Sciatic nerve (tissue), 2 donors: ENCODE results near the gene CDIPT. TPM values are rescaled to one million over a fixed set of nuclear protein-coding genes. Genes with fewer than 3 reads are reported as not detected.
"Not testable (repeated sequence)": the region's sequence is repeated elsewhere in the genome, so short reads cannot be mapped to it uniquely, and the experiment has no call there.

Source experiments
- ATAC-seq: fragments of 200-7000 bp; cut with Tn5 transposase; one replicate; pipeline ENCODE4 v1.9.1; 2020; ENCODE audit warnings: mild to moderate bottlenecking, moderate library complexity
- DNase-seq: peaks from one replicate; pipeline ENCODE4 v3.0.0-alpha.2; 2020; ENCODE audit warnings: low spot score
- intact Hi-C: fragments of 100-400 bp; cut with DNase I; formaldehyde crosslinking; loops from one replicate; pipeline ENCODE4 v1.14.2; 2022
- total RNA-seq: library from RNA; stranded (reverse); fragmentation: NEBNext Ultra II Directional; extraction: Animal tissue kit (Norgen Biotek cat#: 25700); gene quantifications from one replicate; pipeline ENCODE4 v1.2.1, GENCODE V29; 2021
- donor health status: DM: no; HTN: no; CAD: no.
- donor health status: DM: no; HTN: no; CAD: no.

Gene CDIPT
- total RNA-seq, result 58.4 TPM

DNA sequence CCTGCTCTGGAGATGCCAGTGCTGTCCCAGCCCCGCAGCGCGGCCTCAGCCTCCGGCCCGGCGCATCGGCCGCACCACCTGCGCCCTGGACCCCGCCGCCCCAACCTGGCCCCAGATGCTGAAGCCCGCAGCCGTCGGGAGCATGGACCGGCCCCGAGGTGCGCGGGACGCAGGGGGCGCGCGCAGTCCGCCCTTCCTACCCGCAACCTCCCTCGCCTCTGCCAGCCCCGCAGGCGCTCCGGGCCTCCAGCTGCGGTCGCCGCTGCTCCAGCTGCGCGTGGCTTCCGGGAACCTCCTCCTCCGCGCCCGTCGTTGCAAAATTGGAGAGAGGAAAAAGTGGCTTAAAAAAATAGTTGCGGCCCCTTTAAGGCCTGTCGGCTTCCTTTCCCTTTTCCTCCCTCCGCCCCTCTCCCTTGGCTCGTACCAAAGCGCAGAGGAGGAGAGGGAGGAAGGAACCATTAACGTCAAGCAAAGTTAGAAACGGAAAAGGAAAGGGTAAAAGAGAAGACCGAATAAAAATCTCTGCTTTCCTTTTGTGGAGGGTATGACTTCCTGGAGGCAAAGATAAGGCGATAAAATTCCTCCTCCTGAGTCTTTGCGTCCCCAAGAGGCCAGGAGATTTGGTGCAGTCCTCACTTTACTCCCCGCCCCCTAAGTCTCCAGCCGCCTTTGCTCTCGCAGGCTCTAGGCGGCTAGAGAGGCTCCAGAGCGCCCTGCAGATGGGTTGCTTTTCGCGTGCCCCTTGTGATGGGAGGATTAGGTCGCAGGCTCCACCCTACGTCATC lies at the start of gene CDIPT:
Gene CDIPT, minus strand, starts transcription at position 343 of the 785 bp plus-strand sequence. CDS start 369 bp downstream, outside the sequence.
- intact Hi-C loops, result no loop called here
- ATAC-seq, result peak; percentile 99
- DNase-seq, result peak; percentile 93

GRCh38 chr16:29912087-29912486 lies 49.1 kb upstream of the CDIPT start:
- ATAC-seq (no peak), DNase-seq (no peak)
- intact Hi-C loops, result no loop called here

DNA sequence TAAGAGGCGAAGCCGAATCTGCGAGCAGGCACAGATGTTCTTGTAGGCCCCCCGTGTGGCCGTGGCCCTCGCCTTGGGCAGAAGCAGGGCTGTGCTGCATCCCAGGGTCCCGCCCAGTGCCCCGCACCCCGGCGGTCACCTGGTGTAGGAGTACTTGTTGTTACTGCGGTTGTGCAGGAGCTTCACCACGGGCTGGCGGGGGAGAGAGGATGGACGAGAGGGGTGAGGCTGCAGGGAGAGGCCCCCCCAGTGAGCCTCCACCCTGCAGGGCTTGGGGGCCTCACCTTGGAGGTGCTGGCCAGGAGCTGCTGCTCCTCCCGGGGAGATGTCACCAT lies 48.6 kb upstream of the CDIPT start:
- intact Hi-C loops, result no loop called here
- ATAC-seq, result no peak
- DNase-seq, result no peak

DNA sequence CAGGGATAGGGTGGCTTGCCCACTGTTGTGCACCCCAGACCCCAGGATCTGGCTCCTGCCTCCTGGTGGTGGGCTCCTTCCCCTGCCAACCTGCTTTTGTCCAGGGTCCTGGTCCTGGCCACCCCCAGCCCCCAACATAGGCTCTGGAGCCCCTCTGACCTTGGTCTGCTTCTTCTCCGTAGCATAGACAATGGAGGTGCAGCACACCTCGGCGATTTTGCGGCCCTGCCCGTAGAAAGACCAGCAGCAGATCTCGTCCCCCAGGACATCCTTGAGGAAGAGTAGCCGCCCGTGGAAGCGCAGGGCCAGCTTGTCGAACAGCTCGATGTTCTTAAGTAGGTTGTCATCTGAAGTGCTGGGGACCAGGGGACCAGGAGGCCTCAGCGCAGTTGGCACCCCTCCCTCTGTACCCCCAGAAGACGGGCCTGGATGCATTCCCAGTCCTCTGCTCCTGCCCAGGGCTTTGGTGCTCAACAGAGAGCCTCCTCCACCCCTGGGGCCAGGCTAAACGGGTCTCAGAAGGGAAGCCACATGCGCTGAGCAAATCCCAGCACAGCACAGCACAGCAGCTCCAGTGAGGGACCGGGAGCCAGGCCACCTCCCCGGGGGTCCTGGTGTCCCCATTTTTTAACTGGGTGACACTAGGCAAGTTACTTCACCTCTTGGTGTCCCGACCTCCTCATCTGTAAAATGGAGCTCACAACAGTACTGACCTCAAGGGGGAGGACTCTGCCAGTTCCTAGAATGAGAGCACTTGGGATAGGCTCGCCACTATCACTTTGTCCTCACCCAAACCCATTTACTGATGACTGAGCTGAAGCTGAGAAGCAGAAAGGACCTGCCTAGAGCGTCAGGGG lies 48.0 kb upstream of the CDIPT start:
- ATAC-seq (no peak), DNase-seq (no peak)
- intact Hi-C loops, result no loop called here

DNA sequence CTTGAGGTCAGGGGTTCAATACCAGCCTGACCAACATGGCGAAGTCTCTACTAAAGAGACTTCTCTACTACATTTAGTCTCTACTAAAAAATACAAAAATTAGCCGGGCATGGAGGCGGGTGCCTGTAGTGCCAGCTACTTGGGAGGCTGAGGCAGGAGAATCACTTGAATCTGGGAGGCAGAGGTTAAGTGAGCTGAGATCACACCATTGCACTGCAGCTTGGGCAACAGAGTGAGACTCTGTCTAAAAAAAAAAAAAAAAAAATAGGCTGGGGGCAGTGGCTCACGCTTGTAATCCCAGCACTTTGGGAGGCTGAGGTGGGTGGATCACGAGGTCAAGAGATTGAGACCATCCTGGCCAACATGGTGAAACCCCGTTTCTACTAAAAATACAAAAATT lies 46.8 kb upstream of the CDIPT start:
- not testable (repeated sequence) for DNase-seq, ATAC-seq
- intact Hi-C loops, result loop anchor here (10.0 kb wide), 1 partner anchor 55 kb away; no protein-coding TSS in a partner anchor

GRCh38 chr16:29909391-29909790 lies 46.4 kb upstream of the CDIPT start:
- ATAC-seq (no peak), DNase-seq (no peak)
- intact Hi-C loops, result loop anchor here (10.0 kb wide), 1 partner anchor 55 kb away; no protein-coding TSS in a partner anchor

DNA sequence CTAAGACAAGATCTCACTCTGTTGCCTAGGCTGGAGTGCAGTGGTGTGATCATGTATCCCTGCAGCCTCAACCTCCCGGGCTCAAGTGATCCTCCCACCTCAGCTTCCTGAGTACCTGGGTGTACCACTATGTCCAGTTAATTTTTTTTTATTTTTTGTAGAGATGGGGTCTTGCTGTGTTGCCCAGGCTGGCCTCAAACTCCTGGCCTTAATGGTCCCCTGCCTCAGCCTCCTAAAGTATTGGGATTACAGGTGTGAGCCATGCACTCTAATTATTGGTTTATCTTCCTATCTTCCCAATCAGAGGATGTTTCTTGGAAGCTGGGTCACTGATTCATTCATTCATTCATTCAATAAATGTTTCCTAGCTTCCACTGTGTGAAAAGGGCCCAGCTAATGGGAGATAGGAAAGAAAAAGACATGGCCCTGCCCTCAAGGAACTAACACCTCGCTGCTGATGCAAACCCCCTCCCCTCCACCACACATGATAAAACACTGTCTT lies 45.7 kb upstream of the CDIPT start:
- intact Hi-C loops, result loop anchor here (10.0 kb wide), 1 partner anchor 54 kb away; no protein-coding TSS in a partner anchor
- DNase-seq (no peak), ATAC-seq (no peak)

- ATAC-seq (no peak), DNase-seq (no peak)
- intact Hi-C loops, result loop anchor here (10.0 kb wide), 1 partner anchor 53 kb away; no protein-coding TSS in a partner anchor
Observed at GRCh38 chr16:29907973-29908372, 44.9 kb upstream of the CDIPT start.

DNA sequence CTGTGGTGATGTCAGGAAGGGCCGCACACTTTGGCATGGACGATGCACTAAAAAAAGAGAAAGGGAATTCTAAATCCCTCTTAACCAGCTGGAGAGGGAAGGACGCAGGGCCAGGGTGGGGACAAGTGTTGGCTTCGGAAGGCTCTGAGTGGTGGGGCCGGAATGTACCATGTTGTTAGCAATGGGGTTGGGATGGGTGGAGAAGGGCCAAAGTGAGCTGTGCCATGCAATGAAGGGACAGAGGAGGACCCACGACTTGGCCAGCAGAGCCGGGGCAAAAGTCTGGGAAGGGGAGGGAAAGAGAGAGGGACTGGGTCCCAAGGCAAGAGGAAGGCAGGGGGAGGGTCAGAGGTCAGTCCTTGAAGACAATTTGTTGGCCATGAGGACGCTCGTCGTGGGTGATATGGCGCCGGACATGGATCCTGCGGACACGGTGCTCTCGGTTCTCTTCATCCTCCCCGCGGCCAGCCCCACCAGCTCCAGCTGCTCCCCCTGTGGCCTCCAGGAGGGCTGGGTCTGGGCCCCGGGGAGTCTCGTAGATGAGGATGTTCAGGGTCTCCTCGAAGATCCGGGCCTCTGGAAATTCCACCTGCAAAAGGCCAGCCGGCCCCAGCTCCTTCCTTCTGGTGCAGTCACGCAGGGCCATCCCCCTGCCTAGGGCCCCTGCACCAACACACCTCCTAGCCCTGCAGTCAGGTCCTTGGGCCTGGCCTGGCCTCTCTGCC lies 43.7 kb upstream of the CDIPT start:
- DNase-seq (no peak), ATAC-seq (no peak)
- intact Hi-C loops, result loop anchor here (10.0 kb wide), 1 partner anchor 52 kb away; no protein-coding TSS in a partner anchor

DNA sequence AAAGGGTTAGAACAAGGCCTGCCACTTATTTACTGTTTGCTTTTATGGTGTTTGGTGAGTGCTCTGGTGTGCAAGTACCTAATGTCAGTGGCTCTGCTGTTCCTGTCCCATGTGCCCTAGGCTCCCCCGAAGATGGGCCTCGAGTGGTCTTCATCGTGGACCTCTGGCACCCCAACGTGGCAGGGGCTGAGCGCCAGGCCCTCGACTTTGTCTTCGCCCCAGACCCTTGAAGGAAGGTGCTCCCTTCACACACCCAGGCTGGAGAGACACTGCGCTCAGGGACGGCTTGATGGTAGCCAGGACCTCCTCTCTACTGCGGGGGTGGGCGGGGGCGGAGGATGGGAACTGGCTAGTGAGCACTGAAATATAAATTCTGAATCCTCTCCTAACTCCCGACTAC lies 42.6 kb upstream of the CDIPT start:
- intact Hi-C loops, result loop anchor here (10.0 kb wide), 1 partner anchor 51 kb away; no protein-coding TSS in a partner anchor
- no peak for DNase-seq
- no peak for ATAC-seq

GRCh38 chr16:29904947-29905346 lies 41.9 kb upstream of the CDIPT start:
- intact Hi-C loops, result loop anchor here (10.0 kb wide), 1 partner anchor 50 kb away; no protein-coding TSS in a partner anchor
- DNase-seq (no peak), ATAC-seq (no peak)

GRCh38 chr16:29903590-29903989 lies 40.6 kb upstream of the CDIPT start:
- intact Hi-C loops, result loop anchor here (10.0 kb wide), 1 partner anchor 49 kb away; no protein-coding TSS in a partner anchor
- ATAC-seq, result no peak
- DNase-seq, result no peak

GRCh38 chr16:29901607-29901945 lies 38.5 kb upstream of the CDIPT start:
- DNase-seq, result no peak
- intact Hi-C loops, result loop anchor here (10.0 kb wide), 1 partner anchor 47 kb away; no protein-coding TSS in a partner anchor
- no peak for ATAC-seq

GRCh38 chr16:29900888-29901606 lies 38.0 kb upstream of the CDIPT start:
- ATAC-seq (peak; percentile 5), DNase-seq (no peak)
- intact Hi-C loops, result loop anchor here (10.0 kb wide), 1 partner anchor 46 kb away; no protein-coding TSS in a partner anchor

- DNase-seq (peak; percentile 81), ATAC-seq (peak; percentile 83)
- intact Hi-C loops, result loop anchor here (10.0 kb wide), 1 partner anchor 45 kb away; no protein-coding TSS in a partner anchor
Observed at GRCh38 chr16:29900102-29900887, 37.3 kb upstream of the CDIPT start, which contains the start of gene ASPHD1. Gene ASPHD1, plus strand, starts transcription at chr16:29900488. Its CDS starts 484 bp downstream, at chr16:29900972.

DNA sequence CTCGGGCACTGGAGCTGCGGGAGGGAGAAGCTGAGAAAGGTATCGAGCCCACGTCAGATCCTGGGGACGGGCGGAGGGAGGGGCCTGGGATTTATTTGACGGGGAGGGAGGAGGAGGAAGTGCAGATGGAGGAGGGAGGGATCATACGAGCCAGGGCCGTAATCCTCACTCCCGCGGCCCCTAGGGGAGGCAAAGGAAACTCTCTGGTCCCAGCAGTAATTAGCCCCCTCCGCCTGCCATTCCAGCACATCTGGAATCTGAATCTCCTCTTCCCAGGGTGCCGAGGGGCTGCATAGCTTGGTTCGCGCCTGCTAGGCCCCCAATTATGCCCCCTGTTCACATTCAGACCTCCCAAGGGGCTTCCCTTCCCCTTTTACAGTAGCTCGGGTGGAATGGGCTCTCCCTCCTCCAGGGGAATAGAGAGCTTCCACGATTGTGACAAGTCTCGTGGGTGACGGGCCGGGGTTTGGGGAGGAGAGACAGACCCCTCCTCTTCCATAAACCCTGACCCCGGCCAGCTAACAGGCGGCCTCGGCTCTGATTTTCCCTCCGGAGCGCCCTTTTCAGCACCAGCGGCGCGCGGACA lies 36.6 kb upstream of the CDIPT start, which contains the start of gene SEZ6L2:
Gene SEZ6L2, minus strand, starts transcription at position 35 of the 586 bp plus-strand sequence. CDS start 531 bp downstream, outside the sequence.
- ATAC-seq (peak; percentile 31), DNase-seq (peak; percentile 88)
- intact Hi-C loops, result loop anchor here (10.0 kb wide), 1 partner anchor 45 kb away; no protein-coding TSS in a partner anchor
